ENCODE data around the gene PALLD.

Gene PALLD

GRCh38 chr4:168884251-168885124 is 387.6 kb downstream of the PALLD start:
- DNase-seq = no peak

GRCh38 chr4:168885400-168885799 is 388.5 kb downstream of the PALLD start:
- no peak for DNase-seq

- DNase-seq = no peak
These were observed 389.5 kb downstream of the PALLD start for GRCh38 chr4:168886351-168886750.

GRCh38 chr4:168887809-168888208 is 391.0 kb downstream of the PALLD start:
- DNase-seq = no peak

GRCh38 chr4:168888715-168889215 is 391.9 kb downstream of the PALLD start:
- no peak for DNase-seq

GRCh38 chr4:168891086-168891485 is 394.2 kb downstream of the PALLD start:
- DNase-seq = no peak

GRCh38 chr4:168891688-168892087 is 394.8 kb downstream of the PALLD start:
- DNase-seq = no peak

- no peak for DNase-seq
These were observed 395.6 kb downstream of the PALLD start for GRCh38 chr4:168892475-168892874.

- no peak for DNase-seq
These were observed 396.4 kb downstream of the PALLD start for GRCh38 chr4:168893205-168893604.

- no peak for DNase-seq
These were observed 397.0 kb downstream of the PALLD start for GRCh38 chr4:168893807-168894206.

- DNase-seq = no peak
These were observed 403.2 kb downstream of the PALLD start for GRCh38 chr4:168900080-168900479.

- DNase-seq = no peak
These were observed 410.4 kb downstream of the PALLD start for GRCh38 chr4:168907119-168907698.

GRCh38 chr4:168908093-168908492 is 411.2 kb downstream of the PALLD start:
- DNase-seq = no peak

GRCh38 chr4:168908851-168909273 is 412.0 kb downstream of the PALLD start:
- DNase-seq = no peak

- DNase-seq = no peak
These were observed 417.2 kb downstream of the PALLD start for GRCh38 chr4:168914095-168914494.

- DNase-seq = no peak
These were observed 420.4 kb downstream of the PALLD start for GRCh38 chr4:168917138-168917779.

GRCh38 chr4:168919706-168920324 is 423.0 kb downstream of the PALLD start:
- no peak for DNase-seq

GRCh38 chr4:168920441-168921065 is 423.7 kb downstream of the PALLD start:
- no peak for DNase-seq

GRCh38 chr4:168923526-168924194 is 426.8 kb downstream of the PALLD start:
- DNase-seq = peak; percentile 69

- no peak for DNase-seq
These were observed 427.8 kb downstream of the PALLD start for GRCh38 chr4:168924667-168925066.

- no peak for DNase-seq
These were observed 429.1 kb downstream of the PALLD start for GRCh38 chr4:168925789-168926490.
